ENCODE results near the gene CYS1.

GRCh38 chr2:10071176-10071575 is 9.0 kb downstream of the CYS1 start:
- TF ChIP-seq CTCF (IDR thresholded peaks at IDR 0.05; ENCODE audit: insufficient read depth, low read depth, low read length) (no peak), EZH2 (IDR thresholded peaks at IDR 0.05; ENCODE audit: insufficient read depth, low read length) (no peak)

Data from astrocyte (in vitro differentiated cells and primary cell).